ENCODE data around the gene SNRNP25.

Gene SNRNP25

DNA sequence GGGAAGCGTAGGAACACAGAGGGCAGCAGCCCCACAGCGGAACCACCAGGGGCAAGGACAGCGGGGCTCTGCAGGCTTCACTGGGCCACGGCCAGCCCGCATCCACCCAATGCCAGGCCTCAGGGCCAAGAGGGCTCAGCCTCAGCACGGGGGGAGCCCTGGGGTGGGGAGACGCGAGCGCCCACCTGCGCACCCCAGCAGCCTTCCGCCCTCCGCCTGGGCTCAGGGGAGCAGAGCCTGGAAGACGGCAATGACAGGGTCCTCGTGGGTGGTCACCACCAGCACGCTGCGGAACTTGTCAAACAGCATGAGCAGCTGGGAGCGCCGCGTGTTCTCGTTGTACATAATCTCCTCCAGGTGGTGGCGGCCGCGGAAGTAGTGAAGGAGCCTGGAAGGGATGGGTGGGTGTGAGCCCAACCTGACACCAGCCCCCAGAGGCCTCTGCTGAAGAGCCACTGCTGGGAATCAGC, 32.9 kb downstream of the SNRNP25 start:
- no peak overlapping the region for H3K4me3 ChIP-seq (IDR thresholded peaks at IDR 0.05; ENCODE audit: insufficient read depth, low read depth, low read length)

DNA sequence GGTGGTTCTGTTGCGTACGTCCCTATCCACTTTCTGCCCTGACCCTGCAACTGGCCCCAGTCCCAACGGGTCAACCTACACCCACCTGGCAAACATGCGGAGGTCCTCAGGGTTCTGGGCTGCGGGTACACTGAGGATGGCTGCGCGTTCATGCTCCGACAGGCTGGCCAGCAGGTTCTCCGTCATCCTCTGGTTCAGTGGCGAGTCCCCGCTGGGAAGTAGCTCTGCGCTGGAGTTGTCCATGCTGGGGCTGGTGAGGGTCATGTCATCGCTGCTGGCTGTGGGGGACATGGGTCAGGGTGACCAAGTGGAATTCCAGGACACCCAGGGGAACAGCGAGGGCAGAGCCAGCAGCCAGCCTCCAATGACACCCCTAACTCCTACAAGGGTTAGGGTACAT, 35.0 kb downstream of the SNRNP25 start:
- H3K4me1 ChIP-seq (ENCODE audit: low read depth, poor library complexity, severe bottlenecking): peaks cover 13% of the 10 kb centered on the region
- H3K4me3 ChIP-seq (IDR thresholded peaks at IDR 0.05; ENCODE audit: insufficient read depth, low read depth, low read length): no peak overlapping the region
- no peak overlapping the region for H3K9ac ChIP-seq
- no peak overlapping the region for H2AFZ ChIP-seq (ENCODE audit: low read depth)
- no peaks in the 10 kb centered on the region for H3K27me3 ChIP-seq (ENCODE audit: insufficient read depth, low read depth)
- TF ChIP-seq, protein P1, sequence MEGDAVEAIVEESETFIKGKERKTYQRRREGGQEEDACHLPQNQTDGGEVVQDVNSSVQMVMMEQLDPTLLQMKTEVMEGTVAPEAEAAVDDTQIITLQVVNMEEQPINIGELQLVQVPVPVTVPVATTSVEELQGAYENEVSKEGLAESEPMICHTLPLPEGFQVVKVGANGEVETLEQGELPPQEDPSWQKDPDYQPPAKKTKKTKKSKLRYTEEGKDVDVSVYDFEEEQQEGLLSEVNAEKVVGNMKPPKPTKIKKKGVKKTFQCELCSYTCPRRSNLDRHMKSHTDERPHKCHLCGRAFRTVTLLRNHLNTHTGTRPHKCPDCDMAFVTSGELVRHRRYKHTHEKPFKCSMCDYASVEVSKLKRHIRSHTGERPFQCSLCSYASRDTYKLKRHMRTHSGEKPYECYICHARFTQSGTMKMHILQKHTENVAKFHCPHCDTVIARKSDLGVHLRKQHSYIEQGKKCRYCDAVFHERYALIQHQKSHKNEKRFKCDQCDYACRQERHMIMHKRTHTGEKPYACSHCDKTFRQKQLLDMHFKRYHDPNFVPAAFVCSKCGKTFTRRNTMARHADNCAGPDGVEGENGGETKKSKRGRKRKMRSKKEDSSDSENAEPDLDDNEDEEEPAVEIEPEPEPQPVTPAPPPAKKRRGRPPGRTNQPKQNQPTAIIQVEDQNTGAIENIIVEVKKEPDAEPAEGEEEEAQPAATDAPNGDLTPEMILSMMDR (conservative IDR thresholded peaks at IDR 0.05; ENCODE audit: low read depth, low read length): no peak
- H3K4me2 ChIP-seq: no peak overlapping the region
- H3K79me2 ChIP-seq (ENCODE audit: insufficient read depth, low read depth): no peaks in the 10 kb centered on the region
- no peaks in the 10 kb centered on the region for H4K20me1 ChIP-seq (ENCODE audit: insufficient read depth)
- H3K36me3 ChIP-seq (ENCODE audit: insufficient read depth): no peaks in the 10 kb centered on the region; the same call in 1 of the 2 replicates
- no peak overlapping the region for H3K27ac ChIP-seq

More for the DNA sequence above, 32.9 kb downstream of the SNRNP25 start:
- H3K4me2 ChIP-seq: no peak overlapping the region
- H3K27me3 ChIP-seq (ENCODE audit: insufficient read depth, low read depth): no peaks in the 10 kb centered on the region
- TF ChIP-seq, protein P1 (conservative IDR thresholded peaks at IDR 0.05; ENCODE audit: low read depth, low read length): no peak
- H3K79me2 ChIP-seq (ENCODE audit: insufficient read depth, low read depth): no peaks in the 10 kb centered on the region
- H3K27ac ChIP-seq: no peak overlapping the region
- H3K36me3 ChIP-seq (ENCODE audit: insufficient read depth): no peaks in the 10 kb centered on the region; the same call in 1 of the 2 replicates
- no peak overlapping the region for H2AFZ ChIP-seq (ENCODE audit: low read depth)
- peaks cover 12% of the 10 kb centered on the region for H3K4me1 ChIP-seq (ENCODE audit: low read depth, poor library complexity, severe bottlenecking)
- no peaks in the 10 kb centered on the region for H4K20me1 ChIP-seq (ENCODE audit: insufficient read depth)
- no peak overlapping the region for H3K9ac ChIP-seq

DNA sequence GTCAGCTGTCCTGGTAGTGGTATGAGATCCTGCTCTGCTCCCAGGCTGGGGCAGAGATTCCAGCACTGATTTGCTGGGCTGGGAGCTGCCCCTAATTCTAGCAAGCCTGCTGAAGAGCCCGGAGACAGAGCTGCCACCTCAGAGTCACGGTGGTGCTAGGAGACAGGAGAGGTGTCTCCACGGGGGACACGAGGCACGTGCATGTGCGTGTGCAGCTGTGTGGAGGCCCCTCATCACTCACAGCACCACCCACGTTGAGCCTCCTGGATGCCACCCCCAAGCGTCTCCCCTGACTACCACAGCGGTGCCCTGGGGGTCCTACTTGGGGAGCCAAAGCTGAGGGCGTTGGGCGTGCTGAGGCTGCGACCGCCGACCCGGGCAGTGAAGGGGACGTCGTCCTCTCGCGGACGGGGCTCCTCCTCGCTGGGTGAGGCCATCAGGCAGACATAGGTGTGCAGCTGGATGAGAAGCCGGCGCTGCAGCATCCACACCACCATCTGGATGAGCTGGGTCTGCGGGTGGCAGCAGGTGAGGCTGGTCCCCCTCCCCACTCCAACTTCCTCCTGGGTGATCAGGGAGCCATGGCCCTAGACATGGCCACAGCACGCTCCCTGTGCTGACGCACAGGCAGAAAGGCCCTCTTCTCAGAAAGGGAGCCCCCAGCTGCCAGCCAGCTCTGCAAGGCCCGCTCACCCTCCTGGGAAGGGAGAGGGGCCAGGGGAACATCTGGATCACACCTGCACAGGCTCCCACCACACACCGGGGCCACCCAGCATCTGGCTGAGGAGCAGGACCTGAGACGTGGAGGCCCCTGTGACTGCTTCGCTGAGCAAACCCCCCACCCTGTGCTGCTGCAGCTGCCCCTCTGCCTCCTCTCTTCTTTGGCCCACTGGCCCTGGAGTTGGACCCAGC, 36.0 kb downstream of the SNRNP25 start:
- Histone ChIP-seq H3K27me3 (ENCODE audit: insufficient read depth, low read depth) (no peaks in the 10 kb centered on the region), H3K9ac (no peak overlapping the region), H3K4me3 (IDR thresholded peaks at IDR 0.05; ENCODE audit: insufficient read depth, low read depth, low read length) (no peak overlapping the region), H3K27ac (no peak overlapping the region), H4K20me1 (ENCODE audit: insufficient read depth) (no peaks in the 10 kb centered on the region), H3K79me2 (ENCODE audit: insufficient read depth, low read depth) (no peaks in the 10 kb centered on the region), H3K36me3 (ENCODE audit: insufficient read depth) (no peaks in the 10 kb centered on the region; the same call in 1 of the 2 replicates), H3K4me2 (no peak overlapping the region), H3K4me1 (ENCODE audit: low read depth, poor library complexity, severe bottlenecking) (peaks cover 9% of the 10 kb centered on the region), H2AFZ (ENCODE audit: low read depth) (no peak overlapping the region)
- TF ChIP-seq, protein P1 (conservative IDR thresholded peaks at IDR 0.05; ENCODE audit: low read depth, low read length): no peak

DNA sequence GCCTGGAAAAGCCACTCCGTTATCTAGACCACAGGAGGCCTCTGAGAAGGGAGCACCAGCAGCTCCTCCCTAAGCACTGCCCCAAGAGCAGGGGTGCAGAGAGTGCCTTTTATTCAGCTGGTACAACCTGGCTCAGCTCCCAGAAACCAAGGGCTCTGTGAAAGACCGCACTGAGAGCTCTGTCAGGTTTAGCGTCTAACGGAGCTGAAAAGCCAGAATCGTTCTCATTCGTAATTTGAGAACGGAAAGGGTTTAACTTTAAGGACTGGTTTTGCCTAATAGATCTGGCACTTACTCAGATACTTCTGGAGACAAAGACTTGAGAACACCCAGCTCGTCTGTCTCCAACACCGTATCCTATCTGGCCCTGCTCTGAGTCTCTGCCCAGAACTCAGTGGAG, 37.9 kb downstream of the SNRNP25 start:
- no peaks in the 10 kb centered on the region for H3K27me3 ChIP-seq (ENCODE audit: insufficient read depth, low read depth)
- H3K9ac ChIP-seq: no peak overlapping the region
- H3K4me1 ChIP-seq (ENCODE audit: low read depth, poor library complexity, severe bottlenecking): peaks cover 7% of the 10 kb centered on the region
- no peak overlapping the region for H2AFZ ChIP-seq (ENCODE audit: low read depth)
- TF ChIP-seq, protein P1 (conservative IDR thresholded peaks at IDR 0.05; ENCODE audit: low read depth, low read length): no peak
- H3K79me2 ChIP-seq (ENCODE audit: insufficient read depth, low read depth): no peaks in the 10 kb centered on the region
- no peaks in the 10 kb centered on the region for H4K20me1 ChIP-seq (ENCODE audit: insufficient read depth)
- no peaks in the 10 kb centered on the region; the same call in 1 of the 2 replicates for H3K36me3 ChIP-seq (ENCODE audit: insufficient read depth)
- H3K4me2 ChIP-seq: no peak overlapping the region
- no peak overlapping the region for H3K4me3 ChIP-seq (IDR thresholded peaks at IDR 0.05; ENCODE audit: insufficient read depth, low read depth, low read length)
- H3K27ac ChIP-seq: no peak overlapping the region; the same call in 1 of the 2 replicates
